Measurements from ENCODE around the gene PIBF1.
"Not testable (repeated sequence)": the region's sequence is repeated elsewhere in the genome, so short reads cannot be mapped to it uniquely, and the experiment has no call there.

The PIBF1 gene

GRCh38 chr13:73025217-73026012 is 243.5 kb downstream of the PIBF1 start:
- DNase-seq: no peak

GRCh38 chr13:73034901-73035300 is 253.0 kb downstream of the PIBF1 start:
- no peak for DNase-seq

DNA sequence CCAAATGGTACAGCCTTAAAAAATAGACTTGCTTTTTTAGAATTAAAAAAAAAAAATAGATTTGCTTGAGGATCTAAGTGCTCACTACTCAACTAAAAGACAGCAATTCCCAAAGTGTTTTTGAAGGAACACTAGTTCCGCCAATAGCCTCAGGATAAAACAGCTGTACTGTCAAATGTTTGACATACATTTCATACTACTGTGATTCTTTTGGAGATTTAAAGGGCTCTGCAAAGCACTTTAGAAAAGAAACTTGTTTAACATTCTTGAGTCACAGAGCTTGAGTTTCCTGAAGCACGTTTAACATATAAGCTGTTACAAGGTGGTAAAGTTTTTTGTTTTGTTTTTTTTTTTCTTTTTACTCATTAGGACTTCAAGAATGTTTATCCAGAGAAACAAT is 253.7 kb downstream of the PIBF1 start:
- no peak for DNase-seq

- no peak for DNase-seq
These were observed 254.6 kb downstream of the PIBF1 start for GRCh38 chr13:73036566-73036965.

- no peak for DNase-seq
These were observed 256.1 kb downstream of the PIBF1 start for GRCh38 chr13:73038064-73038463.

GRCh38 chr13:73039201-73040108 is 257.5 kb downstream of the PIBF1 start:
- no peak for DNase-seq

DNA sequence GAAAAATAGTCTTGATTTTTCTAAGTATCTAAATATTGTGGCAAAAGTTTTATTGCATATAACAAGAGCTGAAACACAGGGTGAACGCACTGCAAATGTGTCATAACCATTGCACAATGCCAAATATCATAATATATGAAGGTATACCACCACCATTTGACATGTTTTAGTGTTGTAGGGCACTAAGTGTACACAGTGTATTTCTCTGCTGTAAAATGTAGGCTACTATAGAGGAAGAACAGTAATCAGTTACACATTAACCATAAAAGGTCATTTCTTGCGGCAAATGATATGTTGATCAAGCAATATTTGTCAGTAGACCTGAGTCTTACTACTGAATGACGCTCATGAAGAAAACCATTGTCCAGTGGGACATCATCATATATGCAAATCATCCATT is 258.6 kb downstream of the PIBF1 start:
- no peak for DNase-seq

DNA sequence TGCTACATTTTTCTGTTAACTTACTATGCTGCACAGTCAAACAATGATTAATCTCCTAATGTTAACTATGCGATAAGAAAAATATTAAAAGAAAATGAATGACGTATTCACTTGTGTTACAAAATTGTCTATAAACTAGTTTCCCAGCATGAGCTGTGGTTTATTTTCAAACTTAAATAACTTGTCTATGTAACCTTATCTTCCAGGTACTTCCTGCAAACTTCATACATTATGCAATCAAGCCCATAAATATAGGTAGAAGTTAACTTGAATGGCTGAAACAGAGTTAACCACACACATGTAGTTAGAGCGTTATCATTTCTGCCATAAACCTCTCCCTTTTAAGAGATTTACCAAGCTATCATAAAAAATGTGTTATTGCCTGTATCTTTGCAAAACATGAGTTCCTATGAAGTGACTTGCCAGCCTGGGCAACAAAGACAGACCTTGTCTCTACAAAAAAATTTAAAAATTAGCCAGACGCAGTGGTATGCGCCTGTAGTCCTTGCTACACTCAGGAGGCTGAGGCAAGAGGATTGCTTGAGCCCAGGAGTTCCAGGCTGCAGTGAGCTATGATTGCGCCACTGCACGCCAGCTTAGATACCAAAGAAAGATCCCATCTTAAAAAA is 259.1 kb downstream of the PIBF1 start:
- DNase-seq: no peak

DNA sequence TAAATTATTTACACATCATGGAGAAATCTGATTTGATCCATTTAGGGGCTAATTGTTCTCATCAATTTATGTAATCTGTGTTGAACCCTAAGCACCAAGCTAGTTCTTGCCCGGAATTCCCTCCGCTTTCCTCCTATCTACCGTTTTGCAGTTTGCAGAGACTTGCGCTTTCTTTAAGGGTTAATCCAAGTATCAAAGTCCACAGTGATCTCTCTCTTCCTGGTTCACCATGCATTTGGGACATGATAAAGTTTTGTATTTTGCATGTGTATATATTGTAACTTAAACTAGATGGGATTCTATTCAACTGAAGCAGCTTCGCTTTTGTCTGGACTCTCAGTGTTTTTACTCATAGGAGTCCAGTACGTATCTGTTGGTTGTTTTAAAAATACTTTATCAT is 263.1 kb downstream of the PIBF1 start:
- no peak for DNase-seq

DNA sequence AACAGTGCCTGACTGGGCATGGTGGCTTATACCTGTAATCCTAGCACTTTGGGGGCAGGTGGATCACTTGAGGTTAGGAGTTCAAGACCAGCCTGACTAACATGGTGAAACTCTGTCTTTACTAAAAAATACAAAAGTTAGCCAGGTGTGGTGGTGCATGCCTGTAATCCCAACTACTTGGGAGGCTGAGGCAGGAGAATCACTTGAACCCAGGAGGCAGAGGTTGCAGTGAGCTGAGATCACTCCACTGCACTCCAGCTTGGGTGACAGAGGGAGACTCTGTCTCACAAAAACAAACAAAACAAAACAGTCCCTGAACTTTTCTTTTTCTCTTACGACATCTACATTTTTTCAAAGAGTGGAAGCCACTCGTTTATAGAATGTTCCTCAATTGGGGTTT is 266.7 kb downstream of the PIBF1 start:
- not testable (repeated sequence) for DNase-seq

DNA sequence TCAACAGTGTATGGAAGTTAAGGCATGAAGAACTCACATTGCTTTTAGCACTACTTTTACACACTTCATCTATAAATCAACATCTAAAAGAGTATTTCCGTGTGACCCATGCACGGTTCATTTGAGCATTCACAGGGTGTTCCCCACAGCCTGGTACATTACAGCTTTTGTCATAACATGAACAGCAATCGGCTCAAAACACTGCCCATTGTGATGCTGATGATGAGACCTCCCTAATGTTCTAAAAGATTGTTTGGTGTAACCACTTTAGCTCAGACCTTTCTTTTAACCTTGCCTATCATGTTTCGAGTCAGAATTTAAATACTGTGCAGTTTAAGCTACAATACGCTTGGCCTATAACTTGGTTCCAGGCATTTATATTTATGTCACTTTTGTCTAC is 272.8 kb downstream of the PIBF1 start:
- no peak for DNase-seq

GRCh38 chr13:73055813-73056564 is 274.1 kb downstream of the PIBF1 start:
- no peak for DNase-seq

- no peak for DNase-seq
These were observed 274.6 kb downstream of the PIBF1 start for GRCh38 chr13:73056565-73056962.

- no peak for DNase-seq
These were observed 275.5 kb downstream of the PIBF1 start for GRCh38 chr13:73057284-73058063.

DNA sequence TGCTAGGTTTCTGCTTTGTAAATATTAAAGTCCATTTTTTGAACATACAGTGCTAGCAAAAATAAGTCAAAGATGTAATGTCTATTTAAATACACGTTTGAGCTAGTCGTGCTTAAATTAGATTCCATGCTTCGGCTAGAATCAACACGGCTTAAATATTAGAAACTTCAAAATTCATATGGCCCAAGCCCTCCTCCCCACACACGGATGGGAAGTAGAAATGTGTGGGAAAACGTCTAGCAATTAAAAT is 276.1 kb downstream of the PIBF1 start:
- no peak for DNase-seq

- DNase-seq: no peak
These were observed 276.5 kb downstream of the PIBF1 start for GRCh38 chr13:73058432-73058735.

- peak; percentile 98 for DNase-seq
These were observed 277.0 kb downstream of the PIBF1 start, which contains the start of gene KLF5 for GRCh38 chr13:73058736-73059459. KLF5 (plus strand) TSS chr13:73059005; CDS start chr13:73059328, 323 bp downstream.

DNA sequence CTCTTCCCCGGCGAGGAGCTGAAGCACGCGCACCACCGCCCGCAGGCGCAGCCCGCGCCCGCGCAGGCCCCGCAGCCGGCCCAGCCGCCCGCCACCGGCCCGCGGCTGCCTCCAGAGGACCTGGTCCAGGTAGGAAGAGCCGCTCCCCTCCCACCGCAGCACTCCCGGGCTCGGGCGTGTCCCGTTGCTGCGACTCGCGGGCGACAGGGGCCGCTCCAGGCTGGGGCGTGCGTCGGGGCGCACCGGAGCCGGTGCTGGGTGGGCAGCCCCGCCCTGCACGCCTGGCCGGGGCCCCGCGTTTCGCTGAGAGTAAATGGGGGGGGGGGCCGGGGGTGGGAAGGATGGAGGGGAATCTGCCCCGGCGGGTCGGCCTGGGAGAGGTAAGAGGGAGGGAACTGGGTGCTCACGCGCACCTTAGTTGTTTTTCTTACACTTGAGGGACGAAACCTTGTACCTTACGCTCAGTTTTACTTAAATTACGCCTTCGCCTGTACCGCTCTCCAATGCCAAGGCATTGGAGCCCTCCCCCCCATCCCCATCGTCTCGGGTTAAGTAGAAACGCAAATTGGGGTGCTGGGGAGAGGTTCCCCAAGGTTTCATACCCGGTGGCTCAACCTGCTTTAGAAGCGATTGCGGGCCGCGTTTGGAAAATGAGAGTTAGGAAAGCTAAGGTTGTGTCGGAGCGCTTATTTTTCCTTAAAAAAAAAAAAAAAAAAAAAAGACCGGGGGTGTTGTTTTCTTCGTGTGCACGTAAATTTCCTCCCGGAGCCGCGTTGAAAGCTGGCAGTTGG is 277.7 kb downstream of the PIBF1 start:
- DNase-seq: peak; percentile 70

DNA sequence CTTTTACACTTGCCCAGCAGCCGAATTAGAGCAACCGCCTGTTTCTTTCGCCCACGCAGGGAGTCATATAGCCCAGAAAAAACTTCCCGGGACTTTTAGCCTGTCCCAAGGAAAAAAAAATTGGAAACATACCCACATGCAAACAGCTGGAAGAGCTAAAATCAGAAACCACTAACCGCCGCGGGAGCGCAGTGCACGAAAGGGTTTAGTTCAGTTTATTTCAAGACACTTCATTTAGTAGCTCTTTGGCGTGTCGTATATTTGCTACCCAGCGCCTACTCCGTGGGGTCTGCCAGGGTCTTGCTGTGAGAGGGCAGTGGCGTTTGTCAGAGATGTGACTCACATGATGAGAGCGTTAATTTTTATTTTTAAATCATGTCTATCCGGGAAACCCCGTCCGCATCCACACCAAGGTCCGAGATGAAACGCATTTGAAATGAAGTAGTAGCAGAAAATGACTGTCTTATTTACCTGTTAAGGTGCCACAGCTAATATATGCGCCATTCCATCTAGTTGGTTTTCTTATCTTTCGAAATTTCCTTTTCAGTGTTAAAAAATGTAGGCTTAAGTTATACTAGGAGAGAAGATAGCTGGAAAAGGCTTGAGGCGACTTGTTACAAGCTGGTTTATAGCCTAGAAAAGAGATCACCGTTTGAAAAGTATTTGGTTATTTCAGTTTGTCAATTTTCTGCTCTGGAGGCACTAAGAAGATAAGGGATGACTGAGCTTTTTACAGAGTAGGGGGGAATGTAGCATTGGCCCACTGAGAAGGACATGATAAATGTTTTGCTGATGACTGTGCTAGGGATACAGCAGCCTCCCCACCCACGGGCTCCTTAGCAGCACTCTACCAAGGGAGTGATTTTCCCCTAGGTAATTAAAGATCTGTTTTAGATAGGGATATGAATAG is 278.6 kb downstream of the PIBF1 start:
- no peak for DNase-seq

- DNase-seq: no peak
These were observed 279.5 kb downstream of the PIBF1 start for GRCh38 chr13:73061473-73061872.
